HEK293T (cell line): ENCODE data around the gene SLC6A11.

Experiments
- BHLHE40 ChIP-seq: fragments of 450-650 bp; IDR thresholded peaks from 2 replicates; pipeline ENCODE4 v1.6.1; 2016; ENCODE audit warnings: mild to moderate bottlenecking, moderate library complexity, borderline replicate concordance
- FOXK2 ChIP-seq: fragments of 450-650 bp; IDR thresholded peaks from 2 replicates; pipeline ENCODE4 v1.6.1; 2016; ENCODE audit warnings: mild to moderate bottlenecking
- NFRKB ChIP-seq: fragments of 450-650 bp; IDR thresholded peaks from 2 replicates; pipeline ENCODE4 v1.6.1; 2016; ENCODE audit warnings: mild to moderate bottlenecking, moderate library complexity
- SP1 ChIP-seq: fragments of 450-650 bp; IDR thresholded peaks from 2 replicates; pipeline ENCODE4 v1.6.1; 2017
- SUZ12 ChIP-seq: fragments of 450-650 bp; IDR thresholded peaks from 2 replicates; pipeline ENCODE4 v1.6.1; 2016; ENCODE audit warnings: mild to moderate bottlenecking

GRCh38 chr3:10876661-10877060 lies 60.6 kb downstream of the SLC6A11 start:
- TF ChIP-seq NFRKB (no peak), SP1 (no peak), BHLHE40 (no peak), SUZ12 (no peak), FOXK2 (no peak)
